ENCODE results near the gene CASP7. TPM values are rescaled to one million over a fixed set of nuclear protein-coding genes. Genes with fewer than 3 reads are reported as not detected.

CASP7 gene
- total RNA-seq, 2 donors from 2014 or later = 8.5 to 10.6 TPM

DNA sequence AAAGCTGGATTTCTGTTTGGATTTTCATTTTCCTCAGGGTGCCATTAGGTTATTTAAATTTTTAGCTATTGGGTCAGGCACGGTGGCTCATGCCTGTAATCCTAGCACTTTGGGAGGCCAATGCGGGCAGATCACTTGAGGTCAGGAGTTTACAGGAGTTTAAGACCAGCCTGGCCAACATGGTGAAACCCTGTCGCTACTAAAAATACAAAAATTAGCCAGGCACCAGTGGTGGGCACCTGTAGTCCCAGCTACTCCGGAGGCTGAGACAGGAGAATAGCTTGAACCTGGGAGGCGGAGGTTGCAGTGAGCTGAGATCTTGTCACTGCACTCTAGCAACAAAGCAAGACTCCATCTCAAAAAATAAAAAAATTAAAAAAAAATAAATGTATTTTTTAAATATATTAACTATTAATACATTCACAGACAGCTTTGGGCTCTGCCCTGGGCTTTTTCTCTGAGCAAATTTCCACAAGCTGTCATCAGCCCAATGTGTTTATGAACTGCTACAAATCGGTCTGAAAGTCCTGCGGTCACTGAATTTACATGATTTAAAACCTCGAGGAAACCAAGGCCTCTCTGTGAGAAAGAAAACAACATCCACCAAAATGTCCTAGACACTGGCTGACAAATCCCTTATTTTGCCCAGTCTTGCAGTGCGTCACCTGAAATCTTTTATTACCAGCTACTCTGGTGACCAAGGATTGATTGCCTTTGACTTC, 52.6 kb downstream of the CASP7 start:
- DNase-seq (ENCODE audit: low spot score in 2 of 2) (no peak), ATAC-seq (no peak)
- peaks cover 24 to 27% of the 10 kb centered on the region in 2 donors for H3K36me3 Mint-ChIP-seq
- no peaks in the 10 kb centered on the region for H3K9me3 Mint-ChIP-seq
- H3K27ac Mint-ChIP-seq = no peak overlapping the region

DNA sequence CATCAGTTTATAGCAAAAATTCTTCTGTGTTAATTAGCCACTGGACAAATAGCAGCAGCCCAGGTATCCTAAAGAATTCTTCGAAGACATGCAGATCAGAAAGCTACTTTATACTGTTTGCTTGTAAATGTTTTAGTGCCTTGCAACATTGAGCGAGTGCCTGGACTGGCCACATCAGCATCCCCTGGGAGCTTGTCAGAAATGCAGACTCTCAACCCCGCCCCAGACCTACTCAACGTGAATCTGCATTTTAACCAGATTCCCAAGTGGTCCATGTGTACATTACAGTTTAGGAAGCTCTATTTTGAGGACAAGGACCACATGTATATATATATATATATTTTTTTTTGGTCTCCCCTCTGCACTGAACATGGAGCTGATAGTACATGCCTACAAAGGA, 53.3 kb downstream of the CASP7 start:
- no peak for ATAC-seq
- no peak for DNase-seq (ENCODE audit: low spot score in 2 of 2)
- Mint-ChIP-seq H3K27ac (no peak overlapping the region), H3K9me3 (no peaks in the 10 kb centered on the region), H3K36me3 (peaks cover 20 to 23% of the 10 kb centered on the region in 2 donors)

- peaks cover 13 to 17% of the 10 kb centered on the region in 2 donors for H3K36me3 Mint-ChIP-seq
- no peak for DNase-seq (ENCODE audit: low spot score in 2 of 2)
- H3K27ac Mint-ChIP-seq = no peak overlapping the region
- H3K9me3 Mint-ChIP-seq = no peaks in the 10 kb centered on the region
- no peak for ATAC-seq
These were observed 53.9 kb downstream of the CASP7 start for GRCh38 chr10:113733635-113734034.

GRCh38 chr10:113735913-113736312, 56.2 kb downstream of the CASP7 start:
- ATAC-seq (peak in 1 of 2 donors; percentile 50), DNase-seq (ENCODE audit: low spot score in 2 of 2) (no peak)
- no peaks in the 10 kb centered on the region for H3K9me3 Mint-ChIP-seq
- H3K27ac Mint-ChIP-seq = no peak overlapping the region
- H3K36me3 Mint-ChIP-seq = no peaks in the 10 kb centered on the region

GRCh38 chr10:113736576-113736975, 56.9 kb downstream of the CASP7 start:
- ATAC-seq = no peak
- DNase-seq (ENCODE audit: low spot score in 2 of 2) = no peak
- Mint-ChIP-seq H3K27ac (no peak overlapping the region), H3K36me3 (no peaks in the 10 kb centered on the region), H3K9me3 (no peaks in the 10 kb centered on the region)

DNA sequence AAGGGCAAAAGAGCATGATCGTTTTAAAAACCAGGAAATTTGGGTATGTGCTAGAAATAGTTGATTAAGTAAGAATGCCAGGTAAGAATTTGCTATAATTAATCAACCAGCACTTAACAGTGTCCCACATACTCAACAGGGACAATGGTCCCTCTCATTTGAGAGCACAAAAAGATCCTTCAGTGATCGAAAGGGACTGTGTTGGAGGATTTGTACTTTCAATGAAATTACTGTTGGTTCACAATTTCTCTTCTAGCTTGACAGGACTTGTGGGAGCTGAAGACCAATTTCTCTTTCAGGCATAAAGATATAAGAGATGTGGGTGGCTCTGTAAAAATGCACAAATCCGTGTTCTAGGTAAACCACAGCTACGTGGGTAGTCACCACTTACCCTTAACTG, 59.3 kb downstream of the CASP7 start:
- Mint-ChIP-seq H3K27ac (no peak overlapping the region), H3K9me3 (no peaks in the 10 kb centered on the region), H3K36me3 (no peaks in the 10 kb centered on the region)
- ATAC-seq (no peak), DNase-seq (ENCODE audit: low spot score in 2 of 2) (no peak)

GRCh38 chr10:113739577-113739976, 59.9 kb downstream of the CASP7 start:
- no peaks in the 10 kb centered on the region for H3K36me3 Mint-ChIP-seq
- no peak for DNase-seq (ENCODE audit: low spot score in 2 of 2)
- no peak overlapping the region for H3K27ac Mint-ChIP-seq
- no peak for ATAC-seq
- H3K9me3 Mint-ChIP-seq = no peaks in the 10 kb centered on the region

GRCh38 chr10:113740850-113741249, 61.1 kb downstream of the CASP7 start:
- no peaks in the 10 kb centered on the region for H3K36me3 Mint-ChIP-seq
- ATAC-seq (no peak), DNase-seq (ENCODE audit: low spot score in 2 of 2) (no peak)
- H3K9me3 Mint-ChIP-seq = no peaks in the 10 kb centered on the region
- H3K27ac Mint-ChIP-seq = no peak overlapping the region

- no peak overlapping the region for H3K27ac Mint-ChIP-seq
- DNase-seq (ENCODE audit: low spot score in 2 of 2) (no peak), ATAC-seq (no peak)
- no peaks in the 10 kb centered on the region for H3K36me3 Mint-ChIP-seq
- no peaks in the 10 kb centered on the region for H3K9me3 Mint-ChIP-seq
These were observed 62.8 kb downstream of the CASP7 start for GRCh38 chr10:113742466-113742865.

DNA sequence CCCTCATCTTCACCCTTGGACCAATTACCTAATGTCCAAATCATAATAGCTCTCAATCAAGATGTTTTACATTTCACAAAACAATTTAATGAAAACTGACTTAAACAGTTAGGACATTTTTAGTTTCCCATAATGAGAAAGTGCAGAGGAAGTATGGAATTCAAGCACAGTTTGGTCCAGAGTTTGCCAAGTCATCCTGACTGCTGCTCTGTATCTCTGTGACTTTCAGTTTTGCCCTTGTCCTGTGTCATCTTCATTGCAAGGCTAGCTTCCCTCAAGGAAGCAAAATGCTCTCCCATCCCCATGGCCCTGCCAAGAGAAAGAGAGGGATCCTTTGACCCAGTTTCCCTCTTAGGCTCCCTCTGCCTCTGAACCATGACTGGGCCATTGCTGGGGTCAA, 63.9 kb downstream of the CASP7 start:
- Mint-ChIP-seq H3K9me3 (no peaks in the 10 kb centered on the region), H3K27ac (no peak overlapping the region), H3K36me3 (no peaks in the 10 kb centered on the region)
- no peak for ATAC-seq
- DNase-seq (ENCODE audit: low spot score in 2 of 2) = no peak

DNA sequence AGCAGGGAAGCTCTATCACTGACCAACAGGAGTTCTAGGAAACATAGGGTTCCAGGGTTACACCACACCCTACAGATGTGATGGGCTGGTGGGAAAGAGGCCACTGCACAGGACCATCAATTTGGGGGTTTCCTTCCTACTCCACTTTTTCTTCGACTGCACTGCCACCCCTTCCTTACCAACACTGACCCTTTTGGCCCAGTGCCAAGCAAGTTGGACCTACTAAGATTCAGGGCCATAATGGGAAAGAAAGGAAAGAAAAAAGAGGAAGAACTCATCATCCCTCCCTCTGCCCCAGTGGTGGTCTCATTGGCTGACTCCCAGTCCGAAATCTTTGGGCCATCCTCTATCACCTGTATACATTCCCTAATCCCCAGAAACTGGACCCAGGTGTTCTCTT, 65.7 kb downstream of the CASP7 start:
- H3K9me3 Mint-ChIP-seq = no peaks in the 10 kb centered on the region
- no peak overlapping the region for H3K27ac Mint-ChIP-seq
- ATAC-seq (no peak), DNase-seq (ENCODE audit: low spot score in 2 of 2) (no peak)
- H3K36me3 Mint-ChIP-seq = no peaks in the 10 kb centered on the region

DNA sequence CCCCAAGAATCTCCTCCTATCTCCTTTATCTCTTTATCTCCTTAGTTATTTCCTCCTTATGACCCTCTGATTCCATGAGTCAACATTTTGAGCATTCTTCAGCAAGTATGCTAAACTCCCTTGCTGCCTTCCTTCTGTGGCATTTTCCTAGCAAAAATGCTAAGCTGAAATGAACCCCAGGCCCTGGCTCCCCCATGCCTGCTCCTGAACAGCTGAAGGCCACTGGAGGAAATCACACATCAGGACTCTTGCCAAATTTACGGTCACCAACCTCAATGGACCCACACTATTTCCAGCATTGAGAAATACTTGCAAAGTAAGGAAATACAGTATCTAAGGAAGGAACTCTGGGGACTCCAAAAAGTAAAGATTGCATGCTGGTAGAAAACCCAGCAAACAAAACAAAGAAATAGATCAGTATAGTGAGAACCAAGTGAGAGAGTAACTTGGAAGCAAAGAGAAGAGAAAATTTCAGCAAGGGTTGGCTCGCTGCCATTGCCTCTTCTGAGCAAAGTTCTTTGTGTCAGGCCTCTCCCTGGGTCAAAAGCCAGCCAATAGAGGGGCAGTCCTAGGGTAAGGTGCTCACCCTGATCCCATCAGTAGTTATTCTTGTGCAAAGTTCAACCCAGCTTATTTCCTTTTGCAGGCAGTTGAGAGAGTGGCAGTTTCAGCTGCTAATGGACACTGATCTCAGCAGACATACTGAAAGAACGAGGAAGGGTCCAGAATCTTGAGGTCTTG, 66.7 kb downstream of the CASP7 start:
- no peaks in the 10 kb centered on the region for H3K36me3 Mint-ChIP-seq
- no peak overlapping the region for H3K27ac Mint-ChIP-seq
- no peaks in the 10 kb centered on the region for H3K9me3 Mint-ChIP-seq
- DNase-seq (ENCODE audit: low spot score in 2 of 2) = no peak
- ATAC-seq = no peak

DNA sequence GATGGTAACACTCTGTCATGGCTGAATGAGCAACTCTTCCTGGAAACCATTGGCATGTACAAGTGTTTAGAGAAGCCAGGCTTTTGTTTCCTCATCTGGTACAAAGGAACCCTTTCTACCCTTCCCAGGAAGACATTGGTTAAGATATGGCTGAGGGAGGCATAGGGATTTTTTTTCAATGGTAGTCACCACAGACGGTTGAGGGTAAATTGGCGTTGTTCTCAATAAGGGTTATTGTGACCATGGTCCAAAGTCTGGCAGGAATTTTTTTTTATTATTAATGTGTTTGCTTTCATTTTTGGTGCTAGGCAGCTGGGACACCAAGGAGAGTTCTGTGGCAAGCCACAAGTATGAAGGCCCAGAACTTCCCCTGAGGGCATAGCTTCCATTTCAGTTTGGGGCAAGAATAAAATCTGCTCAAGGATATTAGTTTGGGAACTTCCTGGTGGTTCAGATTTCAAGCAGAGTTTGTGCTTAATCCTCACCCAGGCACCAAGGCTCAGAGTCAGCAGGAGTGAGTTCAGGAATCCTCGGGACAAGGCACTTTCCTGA, 71.5 kb downstream of the CASP7 start, which contains the start of gene PLEKHS1:
TSS of gene PLEKHS1 (plus strand) at position 502 of the 552 bp plus-strand sequence. CDS start 3,596 bp downstream, outside the sequence.
- Mint-ChIP-seq H3K27ac (no peak within 1 kb of the TSS), H3K9me3 (no peaks in the 10 kb centered on the region), H3K36me3 (no peaks in the 10 kb centered on the region)
- DNase-seq (ENCODE audit: low spot score in 2 of 2) (no peak), ATAC-seq (no peak)

GRCh38 chr10:113752553-113752952, 72.8 kb downstream of the CASP7 start:
- ATAC-seq (no peak), DNase-seq (ENCODE audit: low spot score in 2 of 2) (no peak)
- H3K9me3 Mint-ChIP-seq = no peaks in the 10 kb centered on the region
- no peak overlapping the region for H3K27ac Mint-ChIP-seq
- no peaks in the 10 kb centered on the region for H3K36me3 Mint-ChIP-seq

GRCh38 chr10:113753020-113753692, 73.4 kb downstream of the CASP7 start:
- no peaks in the 10 kb centered on the region for H3K9me3 Mint-ChIP-seq
- H3K27ac Mint-ChIP-seq = no peak overlapping the region
- DNase-seq (ENCODE audit: low spot score in 2 of 2) = no peak
- H3K36me3 Mint-ChIP-seq = no peaks in the 10 kb centered on the region
- ATAC-seq = no peak

DNA sequence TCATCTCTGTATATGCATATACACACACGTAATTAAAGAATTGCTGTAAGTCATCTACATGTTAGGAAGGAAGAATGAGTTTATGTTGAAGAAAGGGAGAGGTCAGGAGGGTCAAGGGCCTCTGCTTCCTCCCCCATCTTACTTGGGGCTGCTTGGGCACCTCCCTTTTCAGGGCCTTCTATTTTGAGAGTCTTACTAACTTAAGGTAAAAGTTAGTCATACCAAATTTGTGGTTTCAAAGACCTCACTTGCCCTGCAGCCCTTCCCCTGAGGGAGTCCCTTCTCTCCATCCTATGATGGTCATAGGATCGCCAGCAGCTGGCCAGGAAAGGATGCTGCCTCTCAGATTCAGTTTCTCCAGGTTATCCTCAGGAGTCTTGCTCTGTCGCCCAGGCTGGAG, 74.4 kb downstream of the CASP7 start:
- peak in 1 of 2 donors; percentile 41 for ATAC-seq

DNA sequence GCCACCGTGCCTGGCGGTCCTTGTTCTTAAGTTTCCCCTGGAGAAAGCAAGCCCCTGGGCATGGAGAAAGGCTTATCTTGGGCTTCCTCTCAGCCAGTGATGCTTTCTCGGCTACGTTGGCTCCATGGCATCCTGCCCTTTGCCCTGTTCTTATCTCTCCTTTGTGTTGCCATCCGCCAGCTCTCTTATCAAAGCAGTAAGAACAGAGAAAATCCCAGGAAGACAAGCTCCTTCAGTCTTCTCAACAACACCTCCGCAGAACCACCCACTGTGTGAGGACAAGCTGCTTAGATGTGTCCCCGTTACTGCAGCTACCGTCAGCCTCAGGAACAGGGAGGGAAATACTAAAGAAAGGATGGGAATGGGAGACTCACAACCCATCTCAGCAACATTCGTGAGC, 75.1 kb downstream of the CASP7 start:
- ATAC-seq (no peak), DNase-seq (ENCODE audit: low spot score in 2 of 2) (no peak)
- no peaks in the 10 kb centered on the region for H3K9me3 Mint-ChIP-seq
- H3K27ac Mint-ChIP-seq = no peak overlapping the region
- no peaks in the 10 kb centered on the region for H3K36me3 Mint-ChIP-seq

More for the DNA sequence above, 74.4 kb downstream of the CASP7 start:
- DNase-seq (ENCODE audit: low spot score in 2 of 2) = no peak
- Mint-ChIP-seq H3K27ac (no peak overlapping the region), H3K36me3 (no peaks in the 10 kb centered on the region), H3K9me3 (no peaks in the 10 kb centered on the region)
